ENCODE data around the gene PCSK6. TPM values are rescaled to one million over a fixed set of nuclear protein-coding genes. Genes with fewer than 3 reads are reported as not detected.

The PCSK6 gene
- polyA plus RNA-seq, 3 donors, result 0.05 to 0.10 TPM; not detected in 1

GRCh38 chr15:101317336-101317872 is 172.1 kb downstream of the PCSK6 start:
- 94% methylated on average over 2 of the region's 6 CpGs for WGBS (ENCODE audit: insufficient coverage)
- no peaks in the 10 kb centered on the region for H4K20me1 ChIP-seq (ENCODE audit: insufficient read depth, low read length)
- H3K4me3 ChIP-seq (replicated peaks in 1 of 3; ENCODE audit: low read depth in 2 of 3, low read length in 3 of 3), result no peak overlapping the region
- peaks cover 0 to 14% of the 10 kb centered on the region in 2 donors for H3K27me3 ChIP-seq (ENCODE audit: control insufficient read depth in 2 of 2, insufficient read depth in 2 of 2, low read length in 2 of 2)
- no peaks in the 10 kb centered on the region for H3K9me3 ChIP-seq (replicated peaks in 1 of 2; ENCODE audit: control insufficient read depth in 1 of 2, insufficient read depth in 1 of 2, low read length in 2 of 2)
- no peak overlapping the region for H3K4me2 ChIP-seq (replicated peaks; ENCODE audit: extremely low read depth, low read length, poor library complexity, severe bottlenecking)
- no peak for DNase-seq
- intact Hi-C loops (cut with micrococcal nuclease), result no loop called here
- no peak overlapping the region for H3K4me3 Mint-ChIP-seq
- no peak overlapping the region for H3K27ac Mint-ChIP-seq
- H2AFZ ChIP-seq (ENCODE audit: insufficient read depth, low read depth, low read length, poor library complexity, severe bottlenecking), result no peak overlapping the region
- H3K4me1 Mint-ChIP-seq, result peaks cover 16% of the 10 kb centered on the region
- H3K27me3 Mint-ChIP-seq (ENCODE audit: low read depth in 3 of 3), result peaks cover 24 to 44% (median 26%) of the 10 kb centered on the region in 3 donors
- H3K4me1 ChIP-seq (ENCODE audit: control insufficient read depth in 1 of 2, insufficient read depth in 2 of 2, low read length in 2 of 2), result peaks cover 11 to 12% of the 10 kb centered on the region in 2 donors
- H3K36me3 Mint-ChIP-seq, result peaks cover 0 to 2% of the 10 kb centered on the region in 2 donors
- H3K9ac ChIP-seq (ENCODE audit: insufficient read depth, low read length, poor library complexity, severe bottlenecking), result no peak overlapping the region
- no peak overlapping the region for H3K27ac ChIP-seq (ENCODE audit: low read depth in 1 of 2, low read length in 2 of 2)
- TF ChIP-seq CTCF (IDR thresholded peaks at IDR 0.05), result no peak
- no peaks in the 10 kb centered on the region for H3K36me3 ChIP-seq (replicated peaks in 1 of 2; ENCODE audit: control insufficient read depth in 1 of 2, insufficient read depth in 2 of 2, low read length in 2 of 2)
- H3K9me3 Mint-ChIP-seq, result peaks cover 0 to 5% (median 2%) of the 10 kb centered on the region in 7 donors
- H3K79me2 ChIP-seq (ENCODE audit: insufficient read depth, low read length), result no peaks in the 10 kb centered on the region

- H3K36me3 ChIP-seq (replicated peaks in 1 of 2; ENCODE audit: control insufficient read depth in 1 of 2, insufficient read depth in 2 of 2, low read length in 2 of 2), result no peaks in the 10 kb centered on the region
- Mint-ChIP-seq H3K9me3 (peaks cover 0 to 5% (median 2%) of the 10 kb centered on the region in 7 donors), H3K36me3 (peaks cover 0 to 2% of the 10 kb centered on the region in 2 donors), H3K27ac (no peak overlapping the region), H3K4me3 (peak overlapping the region in 1 of 2 donors; percentile 13), H3K27me3 (ENCODE audit: low read depth in 3 of 3) (peaks cover 22 to 37% (median 23%) of the 10 kb centered on the region in 3 donors), H3K4me1 (peaks cover 15% of the 10 kb centered on the region)
- H3K9me3 ChIP-seq (replicated peaks in 1 of 2; ENCODE audit: control insufficient read depth in 1 of 2, insufficient read depth in 1 of 2, low read length in 2 of 2), result no peaks in the 10 kb centered on the region
- no peak for DNase-seq
- no peaks in the 10 kb centered on the region for H4K20me1 ChIP-seq (ENCODE audit: insufficient read depth, low read length)
- no peak overlapping the region for H3K9ac ChIP-seq (ENCODE audit: insufficient read depth, low read length, poor library complexity, severe bottlenecking)
- no peak overlapping the region for H3K27ac ChIP-seq (ENCODE audit: low read depth in 1 of 2, low read length in 2 of 2)
- no peak overlapping the region for H3K4me2 ChIP-seq (replicated peaks; ENCODE audit: extremely low read depth, low read length, poor library complexity, severe bottlenecking)
- TF ChIP-seq CTCF (IDR thresholded peaks at IDR 0.05), result no peak
- 94% methylated on average over 5 of the region's 5 CpGs for WGBS (ENCODE audit: insufficient coverage)
- H3K27me3 ChIP-seq (ENCODE audit: control insufficient read depth in 2 of 2, insufficient read depth in 2 of 2, low read length in 2 of 2), result peaks cover 0 to 14% of the 10 kb centered on the region in 2 donors
- intact Hi-C loops (cut with micrococcal nuclease), result no loop called here
- H3K4me1 ChIP-seq (ENCODE audit: control insufficient read depth in 1 of 2, insufficient read depth in 2 of 2, low read length in 2 of 2), result peaks cover 11 to 12% of the 10 kb centered on the region in 2 donors
- H3K4me3 ChIP-seq (replicated peaks in 1 of 3; ENCODE audit: low read depth in 2 of 3, low read length in 3 of 3), result no peak overlapping the region
- no peak overlapping the region for H2AFZ ChIP-seq (ENCODE audit: insufficient read depth, low read depth, low read length, poor library complexity, severe bottlenecking)
- H3K79me2 ChIP-seq (ENCODE audit: insufficient read depth, low read length), result no peaks in the 10 kb centered on the region
Measured at GRCh38 chr15:101316529-101316928, 173.0 kb downstream of the PCSK6 start.

Measured in CD14-positive monocyte (primary cell).